K562 (cell line): ENCODE results near the gene KCND2. TPM values are rescaled to one million over a fixed set of nuclear protein-coding genes. Genes with fewer than 3 reads are reported as not detected.

Experiments used
- ESRRA ChIP-seq: fragments of 450-650 bp; IDR thresholded peaks from 2 replicates; pipeline ENCODE4 v1.6.1; 2014; ENCODE audit warnings: low read depth, mild to moderate bottlenecking, moderate library complexity, borderline replicate concordance
- RBM14 ChIP-seq: fragments of 200-400 bp; formaldehyde crosslinking; IDR thresholded peaks from 2 replicates; pipeline ENCODE4 v1.6.1; 2018; ENCODE audit warnings: low read depth, mild to moderate bottlenecking, low read length, moderate library complexity, borderline replicate concordance; ENCODE audit not compliant: insufficient read depth
- polyA plus RNA-seq, 8 experiments: library from polyadenylated mRNA; depleted of rRNA in 4 of 8; stranded (reverse) in 5 of 8; unstranded in 3 of 8; fragments of >200 nt; fragmentation: Nextera tagmentation in 2 of 8; fragmentation: Illumina TruSeq in 1 of 8; extraction: Ambion mirVana in 2 of 8; extraction: Trizol in 1 of 8; gene quantifications; 2 replicates each; pipeline versions ENCODE4 v1.2.1 to v1.2.3, GENCODE V29; 2011 to 2014; ENCODE audit warnings: inconsistent platforms in 1 of 8, missing spikeins in 1 of 8
- total RNA-seq, 7 experiments: library from RNA; depleted of rRNA in 6 of 7; stranded (reverse); fragments of >200 nt in 6 of 7; fragmentation: Illumina TruSeq in 2 of 7; extraction: Trizol in 2 of 7; gene quantifications; 2 replicates each; pipeline versions ENCODE4 v1.2.1 to v1.2.3, GENCODE V29; 2011 to 2021; ENCODE audit warnings: low replicate concordance in 1 of 7
- TF ChIP-seq, protein P1 (sequence below), 2 experiments: fragments of 450-650 bp; IDR thresholded peaks; 2 replicates each; pipeline ENCODE4 v1.6.1; 2018; ENCODE audit warnings: mild to moderate bottlenecking in 2 of 2, low read depth in 1 of 2; ENCODE audit not compliant: partially characterized antibody in 2 of 2
- TF ChIP-seq, protein P2 (sequence below): fragments of 450-650 bp; IDR thresholded peaks from 2 replicates; pipeline ENCODE4 v1.7.0; 2016; ENCODE audit warnings: borderline replicate concordance

Gene KCND2
- total and polyA plus RNA-seq, 9 of the 15 experiments (the other 6 are each of a cell fraction or from before 2014, with no cell fraction given) = 0.03 to 0.12 TPM; not detected in 7

GRCh38 chr7:120731271-120731670, 458.3 kb downstream of the KCND2 start (continued):
- TF ChIP-seq, protein P1, sequence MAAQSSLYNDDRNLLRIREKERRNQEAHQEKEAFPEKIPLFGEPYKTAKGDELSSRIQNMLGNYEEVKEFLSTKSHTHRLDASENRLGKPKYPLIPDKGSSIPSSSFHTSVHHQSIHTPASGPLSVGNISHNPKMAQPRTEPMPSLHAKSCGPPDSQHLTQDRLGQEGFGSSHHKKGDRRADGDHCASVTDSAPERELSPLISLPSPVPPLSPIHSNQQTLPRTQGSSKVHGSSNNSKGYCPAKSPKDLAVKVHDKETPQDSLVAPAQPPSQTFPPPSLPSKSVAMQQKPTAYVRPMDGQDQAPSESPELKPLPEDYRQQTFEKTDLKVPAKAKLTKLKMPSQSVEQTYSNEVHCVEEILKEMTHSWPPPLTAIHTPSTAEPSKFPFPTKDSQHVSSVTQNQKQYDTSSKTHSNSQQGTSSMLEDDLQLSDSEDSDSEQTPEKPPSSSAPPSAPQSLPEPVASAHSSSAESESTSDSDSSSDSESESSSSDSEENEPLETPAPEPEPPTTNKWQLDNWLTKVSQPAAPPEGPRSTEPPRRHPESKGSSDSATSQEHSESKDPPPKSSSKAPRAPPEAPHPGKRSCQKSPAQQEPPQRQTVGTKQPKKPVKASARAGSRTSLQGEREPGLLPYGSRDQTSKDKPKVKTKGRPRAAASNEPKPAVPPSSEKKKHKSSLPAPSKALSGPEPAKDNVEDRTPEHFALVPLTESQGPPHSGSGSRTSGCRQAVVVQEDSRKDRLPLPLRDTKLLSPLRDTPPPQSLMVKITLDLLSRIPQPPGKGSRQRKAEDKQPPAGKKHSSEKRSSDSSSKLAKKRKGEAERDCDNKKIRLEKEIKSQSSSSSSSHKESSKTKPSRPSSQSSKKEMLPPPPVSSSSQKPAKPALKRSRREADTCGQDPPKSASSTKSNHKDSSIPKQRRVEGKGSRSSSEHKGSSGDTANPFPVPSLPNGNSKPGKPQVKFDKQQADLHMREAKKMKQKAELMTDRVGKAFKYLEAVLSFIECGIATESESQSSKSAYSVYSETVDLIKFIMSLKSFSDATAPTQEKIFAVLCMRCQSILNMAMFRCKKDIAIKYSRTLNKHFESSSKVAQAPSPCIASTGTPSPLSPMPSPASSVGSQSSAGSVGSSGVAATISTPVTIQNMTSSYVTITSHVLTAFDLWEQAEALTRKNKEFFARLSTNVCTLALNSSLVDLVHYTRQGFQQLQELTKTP (IDR thresholded peaks at IDR 0.05; ENCODE audit: low read depth in 1 of 2, partially characterized antibody in 2 of 2) = no peak
- TF ChIP-seq RBM14 = no peak
- TF ChIP-seq, protein P2, sequence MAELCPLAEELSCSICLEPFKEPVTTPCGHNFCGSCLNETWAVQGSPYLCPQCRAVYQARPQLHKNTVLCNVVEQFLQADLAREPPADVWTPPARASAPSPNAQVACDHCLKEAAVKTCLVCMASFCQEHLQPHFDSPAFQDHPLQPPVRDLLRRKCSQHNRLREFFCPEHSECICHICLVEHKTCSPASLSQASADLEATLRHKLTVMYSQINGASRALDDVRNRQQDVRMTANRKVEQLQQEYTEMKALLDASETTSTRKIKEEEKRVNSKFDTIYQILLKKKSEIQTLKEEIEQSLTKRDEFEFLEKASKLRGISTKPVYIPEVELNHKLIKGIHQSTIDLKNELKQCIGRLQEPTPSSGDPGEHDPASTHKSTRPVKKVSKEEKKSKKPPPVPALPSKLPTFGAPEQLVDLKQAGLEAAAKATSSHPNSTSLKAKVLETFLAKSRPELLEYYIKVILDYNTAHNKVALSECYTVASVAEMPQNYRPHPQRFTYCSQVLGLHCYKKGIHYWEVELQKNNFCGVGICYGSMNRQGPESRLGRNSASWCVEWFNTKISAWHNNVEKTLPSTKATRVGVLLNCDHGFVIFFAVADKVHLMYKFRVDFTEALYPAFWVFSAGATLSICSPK = no peak
- TF ChIP-seq ESRRA = no peak
